PFSK-1 (cell line): ENCODE data around the gene BNIP5.

Experiments
- FOXP2 ChIP-seq: optimal IDR thresholded peaks from 2 replicates; pipeline ENCODE3; 2011; ENCODE audit warnings: borderline replicate concordance, control low read depth, inconsistent platforms; ENCODE audit not compliant: insufficient read depth; ENCODE audit errors: extremely low read length, extremely low read depth
- POLR2AphosphoS5 ChIP-seq: IDR thresholded peaks from 2 replicates; pipeline ENCODE4 v1.6.1; 2012; ENCODE audit warnings: low read depth, mild to moderate bottlenecking, control low read depth, low read length, moderate library complexity
- SIN3A ChIP-seq: IDR thresholded peaks from 2 replicates; pipeline ENCODE4 v1.6.1; 2012; ENCODE audit warnings: mild to moderate bottlenecking, low read length, moderate library complexity, borderline replicate concordance; ENCODE audit not compliant: insufficient read depth
- TAF1 ChIP-seq: IDR thresholded peaks from 2 replicates; pipeline ENCODE4 v1.6.1; 2012; ENCODE audit warnings: low read length, control low read depth, borderline replicate concordance; ENCODE audit not compliant: insufficient read depth
- TF ChIP-seq, protein P1 (sequence below), 2 experiments: IDR thresholded peaks; 2 replicates each; pipeline versions ENCODE4 v1.6.1 to v1.8.0; 2011 to 2012; ENCODE audit warnings: low read depth in 2 of 2, low read length in 2 of 2, control low read depth in 1 of 2, inconsistent platforms in 1 of 2, mild to moderate bottlenecking in 1 of 2, moderate library complexity in 1 of 2; ENCODE audit not compliant: insufficient read depth in 1 of 2

The BNIP5 gene

DNA sequence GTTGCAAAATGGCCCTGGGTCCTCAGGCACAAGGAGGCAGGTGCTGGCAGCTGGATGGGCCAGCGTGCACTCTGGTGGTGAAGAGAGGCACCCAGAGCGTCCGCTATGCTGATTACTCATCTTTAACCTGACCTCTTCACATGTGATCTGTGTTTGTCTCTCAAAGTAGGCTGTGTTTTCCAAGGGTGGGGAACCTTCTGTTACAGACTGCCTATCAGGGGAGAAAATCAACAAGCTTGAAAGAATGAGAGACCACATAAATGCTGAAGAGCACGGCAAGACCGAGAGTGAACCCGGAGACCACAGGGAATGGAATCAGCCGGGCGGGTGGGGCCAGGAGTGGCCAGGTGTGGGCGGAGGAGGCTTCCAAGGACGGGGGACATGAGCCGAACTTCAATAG lies 16.2 kb downstream of the BNIP5 start:
- TF ChIP-seq POLR2AphosphoS5 (no peak), FOXP2 (no peak), SIN3A (no peak), TAF1 (no peak)
- TF ChIP-seq, protein P1, sequence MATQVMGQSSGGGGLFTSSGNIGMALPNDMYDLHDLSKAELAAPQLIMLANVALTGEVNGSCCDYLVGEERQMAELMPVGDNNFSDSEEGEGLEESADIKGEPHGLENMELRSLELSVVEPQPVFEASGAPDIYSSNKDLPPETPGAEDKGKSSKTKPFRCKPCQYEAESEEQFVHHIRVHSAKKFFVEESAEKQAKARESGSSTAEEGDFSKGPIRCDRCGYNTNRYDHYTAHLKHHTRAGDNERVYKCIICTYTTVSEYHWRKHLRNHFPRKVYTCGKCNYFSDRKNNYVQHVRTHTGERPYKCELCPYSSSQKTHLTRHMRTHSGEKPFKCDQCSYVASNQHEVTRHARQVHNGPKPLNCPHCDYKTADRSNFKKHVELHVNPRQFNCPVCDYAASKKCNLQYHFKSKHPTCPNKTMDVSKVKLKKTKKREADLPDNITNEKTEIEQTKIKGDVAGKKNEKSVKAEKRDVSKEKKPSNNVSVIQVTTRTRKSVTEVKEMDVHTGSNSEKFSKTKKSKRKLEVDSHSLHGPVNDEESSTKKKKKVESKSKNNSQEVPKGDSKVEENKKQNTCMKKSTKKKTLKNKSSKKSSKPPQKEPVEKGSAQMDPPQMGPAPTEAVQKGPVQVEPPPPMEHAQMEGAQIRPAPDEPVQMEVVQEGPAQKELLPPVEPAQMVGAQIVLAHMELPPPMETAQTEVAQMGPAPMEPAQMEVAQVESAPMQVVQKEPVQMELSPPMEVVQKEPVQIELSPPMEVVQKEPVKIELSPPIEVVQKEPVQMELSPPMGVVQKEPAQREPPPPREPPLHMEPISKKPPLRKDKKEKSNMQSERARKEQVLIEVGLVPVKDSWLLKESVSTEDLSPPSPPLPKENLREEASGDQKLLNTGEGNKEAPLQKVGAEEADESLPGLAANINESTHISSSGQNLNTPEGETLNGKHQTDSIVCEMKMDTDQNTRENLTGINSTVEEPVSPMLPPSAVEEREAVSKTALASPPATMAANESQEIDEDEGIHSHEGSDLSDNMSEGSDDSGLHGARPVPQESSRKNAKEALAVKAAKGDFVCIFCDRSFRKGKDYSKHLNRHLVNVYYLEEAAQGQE (IDR thresholded peaks at IDR 0.05; ENCODE audit: insufficient read depth in 1 of 2, low read depth in 2 of 2, low read length in 2 of 2): no peak

DNA sequence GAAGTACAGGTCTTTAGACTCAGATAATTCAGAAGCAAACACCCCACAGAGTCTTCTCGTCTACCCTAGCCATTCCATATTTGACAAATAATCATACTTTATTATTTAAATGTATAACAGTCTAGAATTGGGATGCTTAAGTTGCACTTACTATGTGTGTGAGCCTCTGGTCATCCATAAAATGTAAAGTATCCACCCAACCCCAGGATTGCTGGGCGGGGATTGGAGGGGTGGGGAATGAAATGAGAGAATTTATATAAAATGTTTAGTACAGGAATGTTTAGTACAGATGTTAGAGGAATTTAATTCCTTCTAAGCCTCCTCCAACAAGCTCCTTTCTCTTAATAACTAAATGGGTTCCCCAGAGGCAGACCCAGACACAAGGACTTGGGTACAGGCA lies 16.9 kb downstream of the BNIP5 start:
- TF ChIP-seq POLR2AphosphoS5 (no peak), FOXP2 (no peak), SIN3A (no peak), TAF1 (no peak)
- TF ChIP-seq, protein P1 (IDR thresholded peaks at IDR 0.05; ENCODE audit: insufficient read depth in 1 of 2, low read depth in 2 of 2, low read length in 2 of 2): no peak

DNA sequence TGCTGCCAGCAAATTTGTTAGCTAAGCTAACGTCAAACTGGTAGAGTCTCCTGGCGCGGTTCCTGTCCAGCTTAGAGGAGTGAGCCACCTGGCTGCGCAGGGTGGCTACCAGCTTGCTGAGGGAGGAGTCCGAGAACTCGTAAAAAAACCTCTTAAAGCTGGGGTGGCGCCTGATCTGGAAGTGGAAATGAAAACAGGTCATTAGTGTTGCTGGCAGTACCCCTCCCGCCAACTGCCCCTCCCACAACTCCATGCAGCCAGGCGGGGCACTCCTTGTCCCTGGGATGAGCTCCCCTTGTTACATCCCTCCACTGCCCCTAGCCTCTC lies 17.3 kb downstream of the BNIP5 start:
- TF ChIP-seq POLR2AphosphoS5: no peak
- TF ChIP-seq FOXP2: no peak
- TF ChIP-seq, protein P1 (IDR thresholded peaks at IDR 0.05; ENCODE audit: insufficient read depth in 1 of 2, low read depth in 2 of 2, low read length in 2 of 2): no peak
- TF ChIP-seq SIN3A: no peak
- no peak for TF ChIP-seq TAF1

DNA sequence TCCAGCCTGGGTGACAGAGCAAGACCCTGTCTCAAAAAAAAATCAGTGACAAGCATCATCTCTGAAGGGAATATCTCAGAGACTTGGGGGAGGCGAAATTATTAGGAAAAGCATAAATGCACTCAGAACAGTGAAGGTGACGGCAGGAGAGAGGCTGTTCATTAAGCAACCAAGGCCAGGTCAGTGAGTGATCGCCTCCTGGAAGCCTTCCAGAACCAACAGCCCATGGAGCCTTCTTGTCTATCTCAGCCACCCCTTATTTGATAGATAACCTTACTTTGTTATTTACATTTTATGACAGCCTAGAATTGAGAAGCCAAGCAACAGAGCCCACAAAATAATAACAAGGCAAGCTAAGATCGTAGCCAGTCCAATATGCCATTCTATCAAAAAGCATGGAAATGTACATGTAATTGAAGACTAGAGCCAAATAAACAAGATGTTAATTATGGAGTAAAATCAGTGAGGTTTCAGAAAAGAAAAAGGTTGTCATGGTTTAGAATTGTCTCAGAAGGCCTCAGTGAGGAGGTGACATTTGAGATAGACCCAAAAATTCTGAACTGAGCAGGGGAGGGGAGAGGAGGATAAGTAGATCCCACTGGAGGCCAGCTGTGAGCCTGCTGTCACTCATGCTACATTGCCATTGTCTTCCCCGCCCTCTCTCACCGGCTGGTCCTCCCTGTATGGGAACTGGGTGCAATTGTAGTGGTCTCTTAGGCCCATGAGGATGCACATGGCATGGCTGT lies 17.8 kb downstream of the BNIP5 start:
- no peak for TF ChIP-seq SIN3A
- TF ChIP-seq TAF1: no peak
- TF ChIP-seq, protein P1 (IDR thresholded peaks at IDR 0.05; ENCODE audit: insufficient read depth in 1 of 2, low read depth in 2 of 2, low read length in 2 of 2): no peak
- TF ChIP-seq POLR2AphosphoS5: no peak
- no peak for TF ChIP-seq FOXP2
